ENCODE data around the gene RAB43.

RAB43 gene

DNA sequence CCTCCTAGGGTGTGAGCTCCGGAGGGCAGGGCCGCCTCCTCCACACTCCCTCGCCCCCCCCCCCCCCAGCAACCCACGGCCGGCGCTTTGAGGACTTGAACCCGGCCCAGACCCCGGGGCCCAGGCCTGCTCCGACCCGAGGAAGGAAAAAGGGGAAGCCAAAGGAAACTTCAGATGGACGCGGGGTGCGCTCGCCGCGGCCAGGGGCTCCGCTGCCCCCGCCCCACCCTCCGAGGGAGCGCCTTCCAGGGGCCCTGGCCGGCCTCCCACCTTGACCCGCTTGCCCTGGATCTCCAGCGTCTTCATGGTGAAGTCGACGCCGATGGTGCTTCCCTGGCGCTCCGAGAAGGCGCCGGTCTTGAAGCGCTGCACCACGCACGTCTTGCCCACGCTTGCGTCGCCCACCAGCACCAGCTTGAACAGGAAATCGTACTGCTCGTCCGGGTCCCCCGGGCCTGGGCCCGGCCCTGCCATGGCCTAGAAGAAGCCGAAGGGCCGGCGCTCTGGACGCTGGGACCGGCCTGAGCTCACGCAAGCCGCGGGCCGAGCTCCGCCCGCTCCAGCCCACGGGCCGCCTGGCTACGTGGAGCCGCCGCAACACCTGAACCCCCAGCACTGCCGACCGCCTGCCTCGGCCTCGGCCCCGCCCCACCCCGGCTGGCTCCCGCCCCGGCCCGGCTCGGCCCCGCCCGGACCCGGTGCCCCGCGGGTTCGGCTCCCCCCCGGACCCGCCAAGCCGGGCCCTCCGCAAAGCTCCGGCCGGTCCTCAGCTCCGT lies 400 bp downstream of the RAB43 start:
- DNase-seq (ENCODE audit: low read depth, low spot score), result peak; percentile 37
- TF ChIP-seq, protein P1, sequence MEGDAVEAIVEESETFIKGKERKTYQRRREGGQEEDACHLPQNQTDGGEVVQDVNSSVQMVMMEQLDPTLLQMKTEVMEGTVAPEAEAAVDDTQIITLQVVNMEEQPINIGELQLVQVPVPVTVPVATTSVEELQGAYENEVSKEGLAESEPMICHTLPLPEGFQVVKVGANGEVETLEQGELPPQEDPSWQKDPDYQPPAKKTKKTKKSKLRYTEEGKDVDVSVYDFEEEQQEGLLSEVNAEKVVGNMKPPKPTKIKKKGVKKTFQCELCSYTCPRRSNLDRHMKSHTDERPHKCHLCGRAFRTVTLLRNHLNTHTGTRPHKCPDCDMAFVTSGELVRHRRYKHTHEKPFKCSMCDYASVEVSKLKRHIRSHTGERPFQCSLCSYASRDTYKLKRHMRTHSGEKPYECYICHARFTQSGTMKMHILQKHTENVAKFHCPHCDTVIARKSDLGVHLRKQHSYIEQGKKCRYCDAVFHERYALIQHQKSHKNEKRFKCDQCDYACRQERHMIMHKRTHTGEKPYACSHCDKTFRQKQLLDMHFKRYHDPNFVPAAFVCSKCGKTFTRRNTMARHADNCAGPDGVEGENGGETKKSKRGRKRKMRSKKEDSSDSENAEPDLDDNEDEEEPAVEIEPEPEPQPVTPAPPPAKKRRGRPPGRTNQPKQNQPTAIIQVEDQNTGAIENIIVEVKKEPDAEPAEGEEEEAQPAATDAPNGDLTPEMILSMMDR (IDR thresholded peaks at IDR 0.05; ENCODE audit: low read depth, low read length), result no peak
- H3K4me3 ChIP-seq (ENCODE audit: low read depth, low read length), result peak overlapping the region; percentile 65
- in situ Hi-C loops (cut with HindIII; ENCODE audit: low sequenced_read_pairs), result no loop called here

DNA sequence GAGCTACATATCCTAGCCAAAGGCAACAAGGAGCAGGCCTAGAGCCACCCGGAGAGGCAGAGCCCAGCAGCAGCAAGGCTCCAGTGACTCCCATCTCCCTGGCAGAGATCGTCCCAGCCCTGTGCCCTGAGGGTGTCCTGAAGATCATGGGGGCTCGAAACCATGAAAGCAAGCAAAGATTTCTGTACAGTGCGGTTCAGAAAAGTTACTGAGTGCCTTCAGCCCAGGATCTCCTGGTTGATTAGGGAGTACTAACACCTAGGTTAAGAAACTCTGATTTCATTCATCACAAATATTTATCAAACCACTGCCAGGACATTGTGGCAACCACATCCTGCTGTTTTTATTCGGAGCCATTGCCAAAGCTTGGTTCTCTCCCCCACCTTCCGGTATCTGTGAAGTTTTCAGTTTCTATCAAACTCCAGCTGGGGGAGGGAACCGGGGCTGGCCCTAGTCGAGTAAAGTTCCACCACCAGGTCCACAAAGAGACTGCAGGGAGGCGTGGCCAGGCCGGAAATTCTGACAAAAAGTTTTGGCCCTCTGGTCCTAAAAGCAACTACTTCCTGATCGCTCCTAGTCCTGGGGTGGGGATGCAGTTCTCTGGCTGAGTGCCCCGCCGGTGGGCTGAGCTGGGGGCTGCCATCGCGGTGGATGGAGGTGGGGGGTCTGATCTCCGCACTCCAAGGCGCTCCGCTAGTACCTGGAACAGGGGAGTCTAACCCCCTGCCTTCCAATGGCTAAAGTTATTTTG lies 1.2 kb downstream of the RAB43 start:
- in situ Hi-C loops (cut with HindIII; ENCODE audit: low sequenced_read_pairs), result no loop called here

DNA sequence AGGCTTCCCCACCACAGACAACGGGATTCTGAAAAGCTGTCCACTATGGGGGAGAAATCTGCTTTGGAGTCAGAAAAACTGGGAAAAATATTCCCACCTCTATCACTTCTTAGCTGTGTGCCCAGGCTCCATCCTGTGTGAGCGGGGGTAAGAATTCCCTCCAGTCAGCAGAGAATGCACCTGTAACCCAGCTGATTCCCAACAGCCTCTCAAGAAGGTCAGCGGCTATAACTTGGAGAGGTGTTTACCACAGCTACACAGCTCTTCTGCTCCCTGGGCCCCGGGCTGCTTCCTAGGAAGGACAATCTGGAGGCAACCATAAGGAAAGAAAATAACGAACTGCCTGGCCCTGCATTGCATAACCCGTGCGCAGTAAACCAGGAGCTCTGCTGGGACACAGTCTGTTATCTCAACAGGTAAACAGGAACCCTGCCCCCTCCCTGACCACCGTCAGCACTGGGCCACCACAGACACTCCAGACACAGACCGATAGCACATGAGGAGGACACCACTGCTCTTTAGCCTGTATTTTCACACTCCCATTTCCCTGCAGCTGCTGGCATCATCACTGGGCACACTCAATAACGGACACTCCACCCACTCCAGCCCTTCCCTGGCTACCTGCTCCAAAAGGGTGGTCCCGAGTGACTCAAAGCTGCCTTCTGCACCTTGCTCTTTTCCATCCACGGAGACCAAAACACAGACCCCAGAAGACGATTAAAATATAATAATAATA lies 2.1 kb downstream of the RAB43 start:
- peak overlapping the region; percentile 65 for H3K4me3 ChIP-seq (ENCODE audit: low read depth, low read length)
- TF ChIP-seq, protein P1 (IDR thresholded peaks at IDR 0.05; ENCODE audit: low read depth, low read length), result no peak
- in situ Hi-C loops (cut with HindIII; ENCODE audit: low sequenced_read_pairs), result no loop called here
- DNase-seq (ENCODE audit: low read depth, low spot score), result no peak

More for the DNA sequence above, 1.2 kb downstream of the RAB43 start:
- TF ChIP-seq, protein P1 (IDR thresholded peaks at IDR 0.05; ENCODE audit: low read depth, low read length), result peak; percentile 32
- peak; percentile 86 for DNase-seq (ENCODE audit: low read depth, low spot score)
- peak overlapping the region; percentile 65 for H3K4me3 ChIP-seq (ENCODE audit: low read depth, low read length)

DNA sequence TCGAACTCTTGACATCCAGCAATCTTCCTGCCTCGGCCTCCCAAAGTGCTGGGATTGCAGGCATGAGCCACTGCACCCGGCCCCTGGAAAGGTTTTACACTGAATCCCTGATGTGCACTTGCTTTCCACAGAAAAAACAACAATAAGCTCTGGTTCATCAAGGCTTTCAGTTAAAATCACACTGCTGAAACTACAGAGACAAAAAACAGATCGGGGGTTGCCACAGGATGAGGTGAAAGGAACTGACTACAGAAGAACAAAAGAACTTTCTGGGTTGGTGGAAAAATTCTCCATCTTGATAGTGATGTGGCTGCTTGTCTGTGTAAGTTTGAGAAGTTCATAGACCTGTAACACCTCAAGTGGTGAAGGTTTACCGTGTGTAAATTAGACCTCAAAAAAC lies 2.9 kb downstream of the RAB43 start:
- in situ Hi-C loops (cut with HindIII; ENCODE audit: low sequenced_read_pairs), result no loop called here
- TF ChIP-seq, protein P1 (IDR thresholded peaks at IDR 0.05; ENCODE audit: low read depth, low read length), result no peak
- no peak for DNase-seq (ENCODE audit: low read depth, low spot score)
- H3K4me3 ChIP-seq (ENCODE audit: low read depth, low read length), result no peak overlapping the region

DNA sequence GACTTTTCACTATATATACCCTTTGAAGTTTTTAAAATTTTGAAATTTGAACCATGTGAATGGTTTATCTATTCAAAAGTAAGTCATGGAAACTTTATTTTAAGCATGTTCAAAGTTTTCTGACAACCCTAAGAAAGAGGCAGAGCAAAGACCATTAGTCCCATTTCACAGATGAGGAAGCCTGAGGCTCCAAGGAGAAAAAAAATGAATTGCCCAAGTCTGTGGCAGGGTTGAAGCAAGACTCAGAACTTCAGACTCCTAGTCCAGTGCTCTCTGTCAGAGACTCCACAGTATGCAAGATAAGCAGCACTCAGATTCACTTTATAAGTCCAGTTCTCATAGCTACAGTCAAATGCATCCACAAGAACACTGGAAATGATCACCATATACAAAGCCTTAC lies 4.5 kb downstream of the RAB43 start:
- H3K4me3 ChIP-seq (ENCODE audit: low read depth, low read length), result no peak overlapping the region
- DNase-seq (ENCODE audit: low read depth, low spot score), result no peak
- TF ChIP-seq, protein P1 (IDR thresholded peaks at IDR 0.05; ENCODE audit: low read depth, low read length), result no peak
- in situ Hi-C loops (cut with HindIII; ENCODE audit: low sequenced_read_pairs), result no loop called here

DNA sequence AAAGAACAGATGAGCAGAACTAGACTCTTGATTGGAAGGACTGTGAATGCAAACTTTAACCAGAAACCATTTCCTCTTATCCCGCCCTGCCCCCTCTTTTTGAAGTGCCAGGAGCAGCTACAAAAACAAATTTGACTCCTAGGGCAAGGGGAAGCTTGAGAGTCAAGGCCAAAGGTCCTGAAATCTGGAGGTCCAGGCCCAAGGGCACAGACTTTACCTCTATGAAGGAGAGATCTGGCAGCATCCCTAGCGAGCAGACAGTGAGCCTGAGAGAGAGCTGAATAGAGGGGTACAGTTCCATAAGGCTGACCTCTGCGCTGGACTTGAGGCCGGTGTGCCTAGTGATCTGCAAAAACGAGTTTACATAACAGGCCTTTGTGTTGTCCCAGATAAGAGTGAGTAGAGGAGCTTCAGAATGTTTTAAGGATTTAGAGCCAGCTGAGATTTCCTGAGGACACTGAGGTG lies 5.1 kb downstream of the RAB43 start:
- no peak overlapping the region for H3K4me3 ChIP-seq (ENCODE audit: low read depth, low read length)
- in situ Hi-C loops (cut with HindIII; ENCODE audit: low sequenced_read_pairs), result no loop called here
- no peak for DNase-seq (ENCODE audit: low read depth, low spot score)
- TF ChIP-seq, protein P1 (IDR thresholded peaks at IDR 0.05; ENCODE audit: low read depth, low read length), result no peak
